Left cardiac atrium (tissue), 4 donors: ENCODE data around the gene TRABD2B. TPM values are rescaled to one million over a fixed set of nuclear protein-coding genes. Genes with fewer than 3 reads are reported as not detected.

Experiments
- ATAC-seq, 2 donors: fragments of 200-7000 bp; cut with Tn5 transposase; one replicate each; pipeline ENCODE4 v1.9.1; 2020; ENCODE audit warnings: mild to moderate bottlenecking in 2 of 2, moderate library complexity in 2 of 2
- DNase-seq: peaks from one replicate; pipeline ENCODE4 v3.0.0-alpha.2; 2020
- intact Hi-C, 2 donors: fragments of 100-400 bp; cut with DNase I; formaldehyde crosslinking; loops; one replicate each; pipeline versions ENCODE4 v1.14.1 to v1.15.1; 2022 to 2023
- total RNA-seq, 2 donors: library from RNA; stranded (reverse); fragmentation: NEBNext Ultra II Directional; extraction: Animal tissue kit (Norgen Biotek cat#: 25700); gene quantifications; one replicate each; pipeline ENCODE4 v1.2.1, GENCODE V29; 2021
- donor health status: DM: no; HTN: yes; CAD: no.
- donor health status: DM: no; HTN: yes; CAD: no; lungs with severe emphysema.
- donor health status: DM: yes; HTN: yes; CAD: no.
- donor health status: Dilated cardiomyopathy.

TRABD2B gene
- total RNA-seq, 2 donors from 2014 or later, result 6.2 to 7.6 TPM

DNA sequence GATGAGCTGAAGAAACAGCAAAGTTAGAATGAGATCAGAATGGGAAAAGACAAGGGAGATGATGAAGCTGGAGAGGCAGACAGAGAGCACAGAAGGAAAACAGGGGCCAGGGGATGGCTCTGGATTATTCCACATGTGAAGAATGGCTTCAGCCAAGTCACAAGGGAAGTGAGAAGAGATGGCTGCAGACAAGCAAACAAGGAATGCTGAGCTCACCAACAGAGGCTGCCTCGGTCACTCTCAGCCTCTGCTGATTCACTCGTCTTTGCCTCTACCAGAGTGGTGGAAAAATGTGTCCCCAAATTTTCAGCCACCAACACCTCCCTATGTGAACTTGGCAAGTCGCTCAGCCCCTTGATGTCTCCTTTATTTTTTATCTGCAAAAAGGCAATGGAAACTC, 46.7 kb downstream of the TRABD2B start:
- ATAC-seq, result peak in 1 of 2 donors; percentile 65
- no peak for DNase-seq
- intact Hi-C loops, result no loop called here

DNA sequence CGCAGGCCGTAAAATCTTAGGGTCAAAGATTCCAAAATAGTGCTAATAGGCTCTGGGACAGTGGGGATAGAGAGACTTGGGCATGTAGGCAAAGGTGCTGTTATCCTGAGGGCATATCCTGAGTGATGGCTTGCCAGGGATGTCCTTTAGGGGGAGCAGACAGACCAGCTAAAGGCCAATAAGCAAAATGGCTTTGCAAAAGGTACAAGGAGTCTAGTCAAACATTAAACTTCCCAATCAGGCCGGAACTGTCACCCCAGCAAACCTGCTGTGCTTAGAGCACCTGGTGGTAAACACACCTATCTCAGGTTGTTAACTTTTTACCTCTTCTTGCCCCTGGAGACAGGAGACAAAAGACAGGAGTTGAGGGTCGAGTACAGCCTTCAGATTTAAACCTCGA, 49.1 kb downstream of the TRABD2B start:
- DNase-seq (no peak), ATAC-seq (no peak)
- intact Hi-C loops, result no loop called here

DNA sequence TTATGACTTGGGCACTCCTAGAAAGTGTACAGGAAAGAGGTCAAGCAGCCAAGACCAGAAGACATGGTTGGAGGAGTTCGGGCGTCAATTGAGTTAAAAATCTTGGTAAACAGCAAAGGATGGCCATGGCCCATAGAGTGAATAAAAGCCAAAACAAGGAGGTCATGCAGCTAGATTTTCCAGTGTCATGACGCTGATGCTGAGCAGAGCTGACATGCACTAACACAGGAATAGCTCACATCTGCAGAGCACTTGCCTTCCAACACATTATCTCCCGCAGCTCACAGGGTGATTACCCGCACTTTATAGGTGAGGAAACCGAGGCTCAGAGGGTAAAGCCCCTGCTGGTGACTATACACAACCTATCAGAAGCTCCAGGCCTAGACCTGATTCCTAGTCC, 49.7 kb downstream of the TRABD2B start:
- ATAC-seq (no peak), DNase-seq (no peak)
- intact Hi-C loops, result no loop called here

DNA sequence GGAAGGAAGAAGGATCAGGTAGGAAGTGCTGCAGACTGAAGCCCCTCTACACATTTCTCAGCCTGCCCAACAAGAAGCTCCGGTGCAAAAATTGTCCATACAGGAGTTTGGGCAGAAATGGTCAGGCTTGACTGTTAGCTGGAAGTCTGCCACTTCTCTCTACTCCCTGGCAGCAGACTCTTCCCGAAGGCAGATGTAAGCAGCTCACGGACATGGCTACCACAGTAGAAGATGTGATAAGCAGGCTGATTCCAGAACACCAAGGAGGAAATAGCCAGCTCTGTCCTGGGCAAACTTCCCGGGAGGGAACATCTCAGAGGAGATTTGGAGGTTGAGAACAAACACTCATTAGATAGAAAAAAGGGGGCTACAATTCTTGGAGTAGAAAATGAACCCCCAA, 52.6 kb downstream of the TRABD2B start:
- DNase-seq (no peak), ATAC-seq (peak; percentile 62 to 79)
- intact Hi-C loops, result no loop called here

DNA sequence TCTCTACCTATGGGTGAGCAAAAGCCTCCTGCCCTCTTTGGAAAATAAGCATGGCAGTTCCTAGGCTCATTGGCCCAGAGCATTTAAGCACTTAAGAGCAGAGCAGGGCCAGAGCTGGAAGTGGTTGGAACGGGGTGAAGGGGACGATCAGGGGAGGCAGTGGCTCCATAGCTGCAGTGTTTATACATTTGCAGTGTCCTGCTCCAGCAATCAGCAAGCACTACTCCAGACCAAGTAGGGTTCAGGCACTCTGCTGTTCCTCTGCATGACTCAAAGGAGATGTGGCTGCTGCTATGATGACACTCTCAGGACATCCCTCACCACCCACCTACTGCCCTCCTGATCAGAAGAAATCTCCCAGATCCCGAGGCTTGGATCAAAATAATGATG, 55.0 kb downstream of the TRABD2B start:
- ATAC-seq, result no peak
- intact Hi-C loops, result no loop called here
- DNase-seq, result no peak

DNA sequence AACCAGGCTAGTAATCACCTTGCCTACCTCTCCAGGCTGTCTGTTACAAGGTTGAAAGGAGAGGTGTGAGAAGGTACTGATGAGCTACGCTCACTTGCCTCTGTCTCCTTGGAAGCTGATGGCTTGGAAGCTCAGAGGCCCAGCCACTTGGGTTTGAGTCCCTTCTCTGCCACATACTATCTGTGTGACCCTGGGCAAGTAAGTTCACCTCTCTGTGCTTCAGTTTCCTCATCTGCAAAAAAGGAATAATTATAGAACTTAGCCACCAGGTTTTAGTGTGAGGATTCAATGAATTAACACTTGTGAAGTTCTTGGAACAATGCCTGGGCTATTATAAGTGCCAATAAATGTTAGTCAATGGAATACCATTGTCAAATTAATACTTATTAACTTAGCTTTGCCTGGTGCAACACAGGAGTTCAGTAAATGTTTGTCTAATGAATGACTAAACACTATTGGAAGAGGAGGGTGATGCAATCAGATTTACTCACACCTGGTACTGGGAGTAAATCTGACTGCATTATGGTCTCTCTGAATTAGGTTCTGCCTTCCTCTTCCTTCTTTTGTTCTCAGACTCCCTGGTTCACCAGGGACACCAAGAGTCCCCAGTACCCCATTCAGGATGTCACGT, 55.5 kb downstream of the TRABD2B start:
- DNase-seq, result no peak
- ATAC-seq, result peak in 1 of 2 donors; percentile 26
- intact Hi-C loops, result no loop called here

DNA sequence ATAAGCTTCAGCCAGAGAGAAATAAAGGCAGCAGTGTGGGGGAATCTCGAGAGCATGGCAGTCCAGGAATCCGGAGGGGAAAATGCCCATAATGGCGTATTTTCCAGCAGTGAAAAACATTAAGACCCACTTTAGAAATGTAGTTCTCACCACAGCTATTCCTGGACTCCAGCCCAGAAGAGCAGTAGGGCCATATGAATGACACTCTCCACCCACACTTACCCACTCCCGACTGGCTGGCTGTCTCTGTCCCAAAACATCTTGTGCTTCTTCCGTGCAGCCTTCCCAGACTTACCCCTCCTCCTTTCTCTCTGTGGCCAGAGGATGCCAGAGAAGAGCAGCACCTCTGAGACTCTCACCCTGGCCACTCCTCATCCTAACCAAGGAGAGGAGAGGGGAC, 56.4 kb downstream of the TRABD2B start:
- intact Hi-C loops, result no loop called here
- no peak for DNase-seq
- peak in 1 of 2 donors; percentile 39 for ATAC-seq

DNA sequence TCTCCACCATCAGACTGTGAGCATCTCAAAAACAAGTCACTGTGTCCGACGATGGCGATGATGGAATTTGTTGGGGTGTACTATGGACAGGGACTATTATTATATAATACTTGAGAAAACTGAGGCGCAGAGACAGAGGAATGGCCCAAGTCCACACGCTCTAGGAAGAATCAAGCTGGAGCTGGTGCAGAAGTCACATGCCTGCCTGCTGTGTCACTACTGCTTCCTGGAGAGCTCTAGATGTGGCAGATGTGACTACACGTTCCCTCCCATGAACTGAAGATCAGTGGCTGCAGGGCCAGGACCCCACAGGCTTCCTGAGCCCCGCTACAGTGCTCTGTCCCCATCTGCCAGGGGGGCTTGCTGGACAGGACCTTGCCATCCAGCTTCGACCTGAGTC, 56.9 kb downstream of the TRABD2B start:
- intact Hi-C loops, result no loop called here
- DNase-seq (no peak), ATAC-seq (peak in 1 of 2 donors; percentile 43)

DNA sequence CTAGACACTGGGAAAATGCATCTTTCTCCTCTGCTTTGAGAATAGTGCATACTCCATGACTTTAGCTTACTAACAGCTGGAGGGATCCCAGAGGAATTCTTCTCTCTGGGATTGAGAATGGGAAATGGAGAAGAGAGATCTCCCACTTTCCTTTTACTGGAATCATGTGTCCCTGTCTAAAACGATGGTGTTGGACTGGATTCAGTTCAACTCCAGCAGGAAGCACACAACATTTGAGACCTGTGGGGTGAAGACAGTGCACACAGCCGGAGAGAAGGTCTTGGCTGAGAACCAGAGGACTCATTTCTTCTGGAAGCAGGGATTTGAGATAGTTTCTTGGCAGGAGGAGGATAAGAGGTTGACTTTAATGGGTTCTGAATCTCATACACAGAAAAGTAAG, 58.7 kb downstream of the TRABD2B start:
- DNase-seq, result no peak
- no peak for ATAC-seq
- intact Hi-C loops, result no loop called here

DNA sequence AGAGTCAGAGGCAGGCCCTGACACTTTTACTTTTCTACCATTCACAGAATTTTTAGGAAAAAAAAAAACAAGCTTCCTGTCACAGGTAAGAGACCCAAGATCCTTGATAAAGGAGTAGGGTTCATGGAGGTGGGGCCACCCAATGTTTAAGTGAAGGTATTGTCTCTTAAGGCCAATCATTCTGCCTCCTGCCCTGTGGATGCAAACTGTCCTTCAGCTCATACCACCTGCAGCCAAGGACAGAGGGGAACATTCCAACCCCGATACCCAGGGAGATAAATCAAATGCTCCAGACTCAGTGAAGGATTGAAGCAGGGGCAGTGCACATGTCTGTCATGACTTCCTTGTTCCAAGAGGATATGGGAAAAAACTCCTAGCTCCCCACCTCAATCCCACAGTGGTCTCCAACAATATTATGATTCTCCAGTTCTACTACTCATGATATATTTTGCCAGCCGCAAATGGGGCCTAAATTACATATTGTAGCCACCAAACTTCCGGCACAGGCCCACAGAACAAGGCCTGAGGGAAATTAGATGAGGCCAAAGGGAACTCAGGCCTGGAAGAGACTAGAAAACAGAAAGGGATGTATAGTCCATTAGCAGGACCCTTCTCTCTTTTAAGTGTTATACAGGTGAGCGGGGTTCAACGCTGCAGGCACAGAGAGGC, 59.5 kb downstream of the TRABD2B start:
- ATAC-seq (no peak), DNase-seq (no peak)
- intact Hi-C loops, result no loop called here

DNA sequence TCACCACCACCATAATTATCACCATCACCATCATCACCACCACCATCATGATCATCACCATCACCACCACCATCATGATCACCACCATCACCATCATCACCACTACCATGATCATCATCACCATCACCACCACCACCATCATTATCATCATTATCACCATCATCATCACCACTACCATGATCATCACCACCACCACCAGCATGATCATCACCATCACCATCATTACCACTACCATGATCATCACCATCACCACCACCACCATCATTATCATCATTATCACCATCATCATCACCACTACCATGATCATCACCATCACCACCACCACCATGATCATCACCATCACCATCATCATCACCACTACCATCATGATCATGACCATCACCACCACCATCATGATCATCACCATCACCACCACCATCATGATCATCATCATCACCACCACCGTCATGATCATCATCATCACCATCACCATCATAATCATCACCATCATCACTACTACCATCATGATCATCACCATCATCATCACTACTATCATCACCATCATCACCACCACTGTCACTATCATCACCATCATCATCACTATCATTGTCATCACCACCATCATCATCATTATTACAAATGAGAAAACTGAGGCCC, 60.2 kb downstream of the TRABD2B start:
- intact Hi-C loops, result no loop called here
- no peak for DNase-seq

DNA sequence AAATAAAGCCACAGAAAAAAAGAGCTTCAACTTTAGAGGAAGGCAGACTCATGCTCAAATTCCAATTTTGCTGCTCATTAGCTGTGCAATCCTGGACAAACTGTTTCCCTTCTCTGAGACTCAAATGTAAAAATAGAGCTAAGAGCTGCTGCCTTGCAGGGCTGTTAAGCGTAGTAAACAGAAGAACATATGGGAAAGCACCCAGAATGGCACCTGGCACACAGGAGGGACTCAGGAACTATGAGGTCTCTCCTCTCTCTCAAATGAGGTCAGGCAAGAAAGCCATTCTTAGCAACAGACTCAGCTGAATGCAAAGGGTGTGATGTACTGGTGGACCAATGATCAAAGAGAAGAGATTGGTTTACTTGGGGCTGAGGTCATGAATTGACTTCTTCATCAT, 61.3 kb downstream of the TRABD2B start:
- DNase-seq, result no peak
- no peak for ATAC-seq
- intact Hi-C loops, result no loop called here

More for the DNA sequence above, 60.2 kb downstream of the TRABD2B start:
- no peak for ATAC-seq

DNA sequence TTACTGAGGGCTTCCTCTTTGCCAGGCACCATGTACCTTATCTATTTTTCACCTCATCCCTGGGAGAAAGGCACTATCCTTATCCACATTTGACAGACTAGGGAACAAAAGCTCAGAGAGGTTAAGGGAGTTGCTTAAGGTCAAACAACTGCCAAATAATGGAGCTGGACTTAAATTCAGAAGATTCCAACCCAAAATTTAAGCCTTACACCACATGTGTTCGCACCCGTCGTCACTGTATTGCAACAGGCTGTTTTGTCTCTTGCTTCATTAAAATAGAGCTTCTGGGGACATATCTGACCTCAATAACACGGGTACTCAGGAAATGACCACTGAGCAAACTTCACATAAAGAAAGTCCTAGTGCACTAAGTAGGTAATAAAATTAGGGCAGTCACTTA, 62.0 kb downstream of the TRABD2B start:
- no peak for DNase-seq
- intact Hi-C loops, result no loop called here
- ATAC-seq, result peak in 1 of 2 donors; percentile 28

DNA sequence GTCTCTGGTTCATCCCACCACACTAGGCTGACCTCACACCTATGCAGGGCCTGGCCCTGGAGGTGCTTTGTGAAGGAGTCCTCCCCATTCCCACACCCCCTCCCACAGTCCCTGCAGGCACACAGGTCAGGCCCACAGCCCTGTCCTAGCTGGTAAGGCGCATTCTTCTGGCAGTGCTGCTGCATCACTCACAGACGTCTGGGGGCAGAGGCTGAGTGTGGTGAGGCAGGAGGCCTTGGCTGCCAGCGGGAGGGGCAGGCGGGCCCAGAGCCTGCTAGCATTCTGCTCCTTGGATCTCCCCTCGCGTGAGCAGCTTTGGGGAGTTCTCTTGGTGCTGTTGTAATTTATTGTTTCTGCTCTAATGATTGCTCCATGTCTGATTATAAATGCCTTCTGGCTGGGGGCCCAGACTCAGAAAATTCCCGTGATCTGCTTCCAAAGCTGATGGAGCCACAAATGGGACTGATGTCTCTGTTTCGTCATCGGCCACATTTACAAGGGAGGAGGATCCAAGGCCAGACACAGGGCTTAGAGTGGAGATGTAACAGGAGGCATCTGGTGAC, 62.9 kb downstream of the TRABD2B start:
- peak; percentile 76 for DNase-seq
- peak; percentile 85 to 87 for ATAC-seq
- intact Hi-C loops, result no loop called here

DNA sequence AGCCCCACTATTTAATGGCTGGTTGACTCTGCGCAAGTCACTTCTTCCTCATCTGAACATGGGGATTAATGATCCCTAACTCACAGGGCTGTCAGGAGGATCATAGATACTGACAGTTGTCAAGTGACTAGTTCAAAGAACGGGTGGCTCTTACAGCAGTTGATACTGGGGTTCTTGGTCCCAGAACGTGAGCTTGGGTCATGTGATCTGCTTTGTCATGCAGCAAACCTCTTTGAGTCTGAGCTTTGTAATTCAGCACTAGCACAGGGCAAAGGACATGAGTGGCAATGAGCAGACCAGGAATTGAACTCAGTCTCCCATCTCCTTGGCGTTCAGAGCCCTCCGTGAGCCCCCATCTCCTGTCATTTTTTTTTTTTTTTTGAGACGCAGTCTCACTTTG, 64.4 kb downstream of the TRABD2B start:
- DNase-seq (no peak), ATAC-seq (no peak)
- intact Hi-C loops, result no loop called here

DNA sequence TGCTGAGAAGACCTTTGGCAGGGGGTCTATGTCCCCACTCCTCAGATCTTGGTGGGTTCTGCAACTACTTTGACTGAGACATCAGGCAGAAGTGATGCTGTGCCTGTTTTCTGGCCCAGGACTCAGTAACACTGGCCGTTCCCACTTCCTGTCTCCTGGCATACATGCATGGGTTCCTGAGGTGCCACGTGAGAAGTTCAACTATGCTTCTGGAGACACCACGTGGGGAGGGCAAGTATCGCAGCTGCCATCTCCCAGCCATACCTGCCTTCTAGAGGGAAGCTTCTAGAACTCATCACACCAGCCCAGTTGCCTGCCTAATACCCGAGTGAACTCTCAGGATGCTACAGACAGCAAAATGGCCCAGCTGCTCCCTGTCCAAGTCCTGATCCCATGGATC, 65.8 kb downstream of the TRABD2B start:
- ATAC-seq (no peak), DNase-seq (no peak)
- intact Hi-C loops, result no loop called here

DNA sequence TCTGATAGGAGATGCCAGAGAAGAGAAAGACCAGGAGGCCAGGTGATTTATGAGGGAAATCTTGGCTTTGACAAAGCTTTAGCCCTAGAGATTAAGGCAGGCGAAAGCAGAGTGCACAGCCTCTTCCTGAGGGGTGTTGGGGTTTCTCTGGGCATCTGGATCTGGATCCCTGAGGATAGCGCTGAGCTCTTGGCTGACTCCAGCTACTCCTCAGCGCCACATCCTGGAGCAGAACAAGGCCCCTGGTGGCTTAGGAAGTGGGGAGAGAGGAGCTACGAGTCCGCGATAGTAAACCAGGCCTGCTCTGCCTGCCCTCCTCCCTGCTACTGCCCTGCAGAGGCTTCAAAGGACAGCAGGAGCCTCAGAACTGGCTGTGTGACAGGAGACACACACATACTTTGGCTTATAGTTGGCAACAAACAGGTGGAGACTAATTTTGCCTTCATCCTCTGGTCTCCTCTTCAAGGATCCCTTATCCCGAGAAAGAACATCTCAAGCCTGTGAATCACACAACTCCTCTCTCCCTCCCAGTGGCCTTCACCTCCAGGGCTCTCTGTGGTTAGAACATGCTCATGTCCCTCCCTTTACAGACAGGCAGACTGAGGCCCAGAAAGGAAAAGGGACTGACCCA, 66.9 kb downstream of the TRABD2B start:
- no peak for DNase-seq
- intact Hi-C loops, result no loop called here
- ATAC-seq, result no peak

DNA sequence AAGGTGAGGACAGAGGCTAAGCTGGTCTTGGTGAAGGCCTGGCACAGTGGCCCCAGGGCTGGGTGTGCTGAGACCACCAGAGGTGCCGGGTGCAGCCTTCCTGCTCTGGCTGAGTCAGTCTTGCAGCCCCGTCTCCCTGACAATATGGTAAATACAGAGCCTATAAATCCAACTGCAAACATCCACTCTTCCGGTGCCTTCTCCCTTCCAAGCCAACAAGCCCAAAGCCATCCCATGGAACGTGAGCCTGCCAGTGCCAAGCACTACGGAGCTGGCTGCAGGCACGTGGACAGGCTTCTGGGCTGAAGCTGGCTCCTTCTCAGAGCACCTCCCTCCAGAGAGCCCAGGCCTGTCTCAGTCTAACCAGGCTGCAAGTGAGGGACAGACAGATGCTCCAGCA, 70.0 kb downstream of the TRABD2B start:
- peak in 1 of 2 donors; percentile 54 for ATAC-seq
- intact Hi-C loops, result no loop called here
- no peak for DNase-seq

DNA sequence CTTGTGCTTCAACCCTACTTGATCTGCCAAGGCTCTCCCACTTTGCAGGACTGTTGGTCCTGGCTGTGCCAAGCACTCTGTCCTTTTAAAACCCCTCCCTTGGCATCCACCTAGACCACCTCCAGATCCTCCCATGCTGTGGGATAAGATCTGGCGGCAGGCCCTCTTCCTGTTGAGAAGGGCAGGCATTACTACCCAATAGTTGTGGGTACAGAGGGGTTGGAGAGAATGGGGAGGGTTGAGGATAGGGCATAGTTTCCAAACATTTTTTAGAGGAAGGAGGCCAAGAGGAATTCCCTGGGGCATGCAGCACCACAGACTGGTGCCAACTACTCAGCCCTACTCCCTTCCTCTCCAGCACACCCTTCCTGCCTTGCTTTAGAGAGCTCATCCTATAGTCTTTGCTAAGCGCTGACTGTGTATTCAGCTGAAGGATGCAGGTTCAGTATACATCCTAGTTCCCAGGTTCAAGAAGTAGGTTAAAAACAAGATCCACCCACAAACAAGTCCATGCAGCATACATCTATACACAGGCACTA, 70.7 kb downstream of the TRABD2B start:
- DNase-seq, result no peak
- ATAC-seq, result peak; percentile 25 to 35
- intact Hi-C loops, result no loop called here
